ENCODE data around the gene CCT2.

GRCh38 chr12:69641546-69641945, 56.3 kb downstream of the CCT2 start:
- TF ChIP-seq CHD2 (IDR thresholded peaks at IDR 0.05; ENCODE audit: low read length) (no peak), RAD21 (IDR thresholded peaks at IDR 0.05 in 1 of 2, conservative IDR thresholded peaks at IDR 0.05 in 1 of 2; ENCODE audit: low read depth in 2 of 2, low read length in 2 of 2) (no peak), EGR1 (IDR thresholded peaks at IDR 0.05; ENCODE audit: borderline replicate concordance, low read depth, low read length) (no peak), SIN3A (conservative IDR thresholded peaks at IDR 0.05 in 1 of 2, IDR thresholded peaks at IDR 0.05 in 1 of 2; ENCODE audit: low read depth in 1 of 2, low read length in 2 of 2) (no peak), EP300 (IDR thresholded peaks at IDR 0.05; ENCODE audit: borderline replicate concordance in 1 of 2, low read depth in 2 of 2, low read length in 2 of 2) (no peak), USF2 (IDR thresholded peaks at IDR 0.05; ENCODE audit: low read length) (no peak), CTCF (IDR thresholded peaks at IDR 0.05; ENCODE audit: control extremely low read depth in 1 of 3, insufficient read depth in 1 of 3, low read depth in 1 of 3, low read length in 3 of 3) (no peak), ATF2 (IDR thresholded peaks at IDR 0.05; ENCODE audit: low read length) (no peak), KDM1A (IDR thresholded peaks at IDR 0.05; ENCODE audit: borderline replicate concordance, low read length) (no peak), SP2 (IDR thresholded peaks at IDR 0.05; ENCODE audit: low read length) (no peak), EZH2 (IDR thresholded peaks at IDR 0.05; ENCODE audit: low read depth, low read length, severe bottlenecking) (no peak), TAF1 (IDR thresholded peaks at IDR 0.05; ENCODE audit: low read depth, low read length) (no peak)
